ENCODE data around the gene MYCN. TPM values are rescaled to one million over a fixed set of nuclear protein-coding genes. Genes with fewer than 3 reads are reported as not detected.

MYCN gene
- total RNA-seq, 1 experiment from 2014 or later = 54.4 TPM

GRCh38 chr2:15971831-15972522 lies 31.6 kb downstream of the MYCN start:
- intact Hi-C loops (cut with micrococcal nuclease; ENCODE audit: unreplicated experiment) = no loop called here
- no peaks in the 10 kb centered on the region for H3K27me3 Mint-ChIP-seq (ENCODE audit: insufficient read depth, unreplicated experiment)
- CTCF ChIA-PET = no interaction called here
- peaks cover 8% of the 10 kb centered on the region for H3K4me1 Mint-ChIP-seq (ENCODE audit: low read depth, unreplicated experiment)
- H3K27ac Mint-ChIP-seq (ENCODE audit: unreplicated experiment) = no peak overlapping the region
- Histone ChIP-seq H3K27me3 (replicated peaks; ENCODE audit: control insufficient read depth, insufficient read depth, low read length) (no peaks in the 10 kb centered on the region), H3K4me3 (ENCODE audit: low read depth, low read length) (no peak overlapping the region), H3K9me3 (no peaks in the 10 kb centered on the region), H3K36me3 (ENCODE audit: control insufficient read depth, insufficient read depth, low read length) (no peaks in the 10 kb centered on the region), H3K4me1 (no peaks in the 10 kb centered on the region)
- no peak overlapping the region for H3K4me3 Mint-ChIP-seq (ENCODE audit: unreplicated experiment)
- no TSS peak for BruUV-seq (replicated peaks)
- H3K36me3 Mint-ChIP-seq (ENCODE audit: insufficient read depth, unreplicated experiment) = no peaks in the 10 kb centered on the region
- no peaks in the 10 kb centered on the region for H3K9me3 Mint-ChIP-seq (ENCODE audit: unreplicated experiment)
- POLR2A ChIA-PET = no interaction called here
- DNase-seq = no peak
- TF ChIP-seq, protein P1, sequence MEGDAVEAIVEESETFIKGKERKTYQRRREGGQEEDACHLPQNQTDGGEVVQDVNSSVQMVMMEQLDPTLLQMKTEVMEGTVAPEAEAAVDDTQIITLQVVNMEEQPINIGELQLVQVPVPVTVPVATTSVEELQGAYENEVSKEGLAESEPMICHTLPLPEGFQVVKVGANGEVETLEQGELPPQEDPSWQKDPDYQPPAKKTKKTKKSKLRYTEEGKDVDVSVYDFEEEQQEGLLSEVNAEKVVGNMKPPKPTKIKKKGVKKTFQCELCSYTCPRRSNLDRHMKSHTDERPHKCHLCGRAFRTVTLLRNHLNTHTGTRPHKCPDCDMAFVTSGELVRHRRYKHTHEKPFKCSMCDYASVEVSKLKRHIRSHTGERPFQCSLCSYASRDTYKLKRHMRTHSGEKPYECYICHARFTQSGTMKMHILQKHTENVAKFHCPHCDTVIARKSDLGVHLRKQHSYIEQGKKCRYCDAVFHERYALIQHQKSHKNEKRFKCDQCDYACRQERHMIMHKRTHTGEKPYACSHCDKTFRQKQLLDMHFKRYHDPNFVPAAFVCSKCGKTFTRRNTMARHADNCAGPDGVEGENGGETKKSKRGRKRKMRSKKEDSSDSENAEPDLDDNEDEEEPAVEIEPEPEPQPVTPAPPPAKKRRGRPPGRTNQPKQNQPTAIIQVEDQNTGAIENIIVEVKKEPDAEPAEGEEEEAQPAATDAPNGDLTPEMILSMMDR (IDR thresholded peaks at IDR 0.05; ENCODE audit: insufficient read depth in 1 of 2, low read depth in 1 of 2, low read length in 1 of 2, severe bottlenecking in 1 of 2, unreplicated experiment in 1 of 2) = no peak

GRCh38 chr2:15973481-15974401 lies 33.4 kb downstream of the MYCN start:
- Histone ChIP-seq H3K4me1 (no peaks in the 10 kb centered on the region), H3K36me3 (ENCODE audit: control insufficient read depth, insufficient read depth, low read length) (no peaks in the 10 kb centered on the region), H3K4me3 (ENCODE audit: low read depth, low read length) (no peak overlapping the region), H3K9me3 (no peaks in the 10 kb centered on the region), H3K27me3 (replicated peaks; ENCODE audit: control insufficient read depth, insufficient read depth, low read length) (no peaks in the 10 kb centered on the region)
- H3K27ac Mint-ChIP-seq (ENCODE audit: unreplicated experiment) = no peak overlapping the region
- intact Hi-C loops (cut with micrococcal nuclease; ENCODE audit: unreplicated experiment) = no loop called here
- no peak overlapping the region for H3K4me3 Mint-ChIP-seq (ENCODE audit: unreplicated experiment)
- no peaks in the 10 kb centered on the region for H3K27me3 Mint-ChIP-seq (ENCODE audit: insufficient read depth, unreplicated experiment)
- TF ChIP-seq, protein P1 (IDR thresholded peaks at IDR 0.05; ENCODE audit: insufficient read depth in 1 of 2, low read depth in 1 of 2, low read length in 1 of 2, severe bottlenecking in 1 of 2, unreplicated experiment in 1 of 2) = no peak
- no peaks in the 10 kb centered on the region for H3K4me1 Mint-ChIP-seq (ENCODE audit: low read depth, unreplicated experiment)
- no peak for DNase-seq
- H3K9me3 Mint-ChIP-seq (ENCODE audit: unreplicated experiment) = no peaks in the 10 kb centered on the region
- no peaks in the 10 kb centered on the region for H3K36me3 Mint-ChIP-seq (ENCODE audit: insufficient read depth, unreplicated experiment)
- POLR2A ChIA-PET = no interaction called here
- CTCF ChIA-PET = no interaction called here
- BruUV-seq (replicated peaks) = no TSS peak

- Histone ChIP-seq H3K9me3 (no peaks in the 10 kb centered on the region), H3K36me3 (ENCODE audit: control insufficient read depth, insufficient read depth, low read length) (no peaks in the 10 kb centered on the region), H3K27me3 (replicated peaks; ENCODE audit: control insufficient read depth, insufficient read depth, low read length) (no peaks in the 10 kb centered on the region), H3K4me3 (ENCODE audit: low read depth, low read length) (no peak overlapping the region), H3K4me1 (no peaks in the 10 kb centered on the region)
- TF ChIP-seq, protein P1 (IDR thresholded peaks at IDR 0.05; ENCODE audit: insufficient read depth in 1 of 2, low read depth in 1 of 2, low read length in 1 of 2, severe bottlenecking in 1 of 2, unreplicated experiment in 1 of 2) = no peak
- no peak overlapping the region for H3K27ac Mint-ChIP-seq (ENCODE audit: unreplicated experiment)
- H3K27me3 Mint-ChIP-seq (ENCODE audit: insufficient read depth, unreplicated experiment) = no peaks in the 10 kb centered on the region
- intact Hi-C loops (cut with micrococcal nuclease; ENCODE audit: unreplicated experiment) = no loop called here
- no peak for DNase-seq
- no peak overlapping the region for H3K4me3 Mint-ChIP-seq (ENCODE audit: unreplicated experiment)
- POLR2A ChIA-PET = no interaction called here
- H3K4me1 Mint-ChIP-seq (ENCODE audit: low read depth, unreplicated experiment) = no peaks in the 10 kb centered on the region
- no peaks in the 10 kb centered on the region for H3K36me3 Mint-ChIP-seq (ENCODE audit: insufficient read depth, unreplicated experiment)
- BruUV-seq (replicated peaks) = no TSS peak
- CTCF ChIA-PET = no interaction called here
- no peaks in the 10 kb centered on the region for H3K9me3 Mint-ChIP-seq (ENCODE audit: unreplicated experiment)
These were observed 34.4 kb downstream of the MYCN start for GRCh38 chr2:15974565-15975260.

All from Caco-2 (cell line).